SH-SY5Y (cell line): ENCODE results near the gene AFF3.

Experiments used
- GATA2 ChIP-seq: IDR thresholded peaks from 2 replicates; pipeline ENCODE4 v1.6.1; 2011; ENCODE audit warnings: mild to moderate bottlenecking, low read depth, low read length
- GATA3 ChIP-seq: IDR thresholded peaks from 2 replicates; pipeline ENCODE4 v1.6.1; 2011; ENCODE audit warnings: low read depth, mild to moderate bottlenecking, low read length, moderate library complexity

The AFF3 gene

DNA sequence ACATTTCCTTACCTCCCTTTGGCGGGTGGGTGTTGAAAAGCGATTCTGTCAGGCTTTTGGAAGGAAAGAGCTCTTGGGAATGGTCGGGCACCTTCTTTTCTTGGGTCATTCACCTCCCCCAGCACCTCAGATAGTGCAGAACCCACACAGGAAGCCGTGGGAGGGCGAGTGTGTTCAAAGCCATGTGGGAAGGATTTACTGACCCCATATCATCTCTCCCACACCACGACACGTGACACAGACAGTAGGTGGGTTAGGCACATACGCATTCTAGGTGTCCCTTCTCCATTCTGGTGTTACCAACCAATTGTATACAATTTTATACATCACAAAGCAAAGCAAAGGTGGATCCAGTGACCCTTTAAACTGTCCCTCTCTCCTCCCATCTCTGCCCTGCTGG, 388.9 kb downstream of the AFF3 start:
- TF ChIP-seq GATA3 (no peak), GATA2 (no peak)

DNA sequence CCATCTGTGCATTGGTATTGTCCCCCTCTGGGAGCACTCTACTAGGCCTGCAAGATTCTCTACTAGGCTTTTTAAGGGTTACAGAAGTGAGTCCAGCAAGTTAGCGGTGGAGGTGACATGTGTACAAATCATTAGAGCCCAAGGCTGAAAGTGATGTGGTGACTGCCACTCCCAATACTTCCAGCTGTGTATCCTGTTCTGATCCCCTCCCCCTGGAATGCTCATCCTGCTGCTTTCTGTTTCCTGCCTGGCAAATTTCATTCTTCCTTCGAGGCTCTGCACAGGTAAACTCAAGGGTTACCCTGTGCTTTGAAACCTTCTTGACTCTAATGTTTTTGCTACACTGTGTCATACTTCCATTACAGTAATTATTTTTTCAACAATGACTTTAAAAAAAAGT, 394.0 kb downstream of the AFF3 start:
- TF ChIP-seq GATA3 (no peak), GATA2 (no peak)

DNA sequence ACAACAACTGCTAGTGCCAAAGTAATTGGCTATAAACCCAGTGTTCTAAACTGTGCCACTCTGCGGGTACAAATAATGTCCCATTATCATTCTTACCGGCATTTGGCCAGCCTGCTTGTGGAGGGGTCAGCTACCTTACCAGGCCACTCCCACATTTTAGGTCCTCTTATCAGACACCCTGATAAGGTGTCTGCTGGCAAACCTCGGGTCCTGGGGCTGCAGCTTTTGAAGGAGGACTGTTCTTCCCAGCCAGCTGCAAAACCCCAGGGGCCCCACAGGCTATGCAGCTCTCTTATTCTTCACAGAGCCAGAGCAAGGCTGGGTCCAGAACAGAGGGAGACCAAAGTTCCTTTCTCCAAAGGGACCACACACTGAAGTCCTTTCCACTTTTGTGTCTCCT, 394.5 kb downstream of the AFF3 start:
- TF ChIP-seq GATA3 (no peak), GATA2 (no peak)

DNA sequence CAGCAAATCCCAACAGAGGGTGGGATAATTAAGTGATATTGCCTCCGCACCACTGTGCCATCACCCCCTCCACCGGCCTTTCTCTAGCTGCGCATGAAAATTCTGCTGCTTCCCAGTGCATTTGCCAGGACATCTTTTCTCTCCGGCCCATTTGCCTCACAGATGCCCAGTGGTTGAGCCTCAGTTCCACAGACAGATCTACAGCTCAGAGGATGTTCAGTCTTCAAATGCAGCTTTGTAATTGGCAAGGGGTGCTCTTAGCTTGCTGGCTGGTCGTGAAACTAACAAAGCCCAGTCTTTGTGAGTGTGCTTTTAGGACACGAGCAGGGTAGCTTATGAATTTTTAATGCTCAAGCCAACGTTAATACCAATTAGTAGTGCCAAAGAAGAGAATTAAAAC, 399.2 kb downstream of the AFF3 start:
- TF ChIP-seq GATA2 (no peak), GATA3 (no peak)

DNA sequence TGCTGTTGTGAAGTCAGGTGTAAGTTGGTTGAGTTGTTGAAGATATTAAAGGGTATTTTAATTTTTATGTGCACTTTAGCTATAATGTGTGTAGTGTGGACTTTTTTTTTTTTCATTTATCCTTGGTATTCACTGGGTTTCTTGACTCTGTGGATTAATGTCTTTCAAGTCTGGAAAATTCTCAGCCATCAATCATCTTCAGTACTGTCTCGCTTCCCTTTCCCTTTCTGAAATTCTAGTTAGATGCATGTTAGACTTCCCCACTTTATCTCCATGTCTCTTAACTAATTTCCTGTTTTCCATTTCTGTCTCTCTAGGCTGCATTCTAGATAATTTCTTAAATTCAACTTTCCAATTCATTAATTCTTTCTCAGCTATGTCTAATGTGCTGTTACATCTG, 404.9 kb downstream of the AFF3 start:
- TF ChIP-seq GATA3 (no peak), GATA2 (no peak)

DNA sequence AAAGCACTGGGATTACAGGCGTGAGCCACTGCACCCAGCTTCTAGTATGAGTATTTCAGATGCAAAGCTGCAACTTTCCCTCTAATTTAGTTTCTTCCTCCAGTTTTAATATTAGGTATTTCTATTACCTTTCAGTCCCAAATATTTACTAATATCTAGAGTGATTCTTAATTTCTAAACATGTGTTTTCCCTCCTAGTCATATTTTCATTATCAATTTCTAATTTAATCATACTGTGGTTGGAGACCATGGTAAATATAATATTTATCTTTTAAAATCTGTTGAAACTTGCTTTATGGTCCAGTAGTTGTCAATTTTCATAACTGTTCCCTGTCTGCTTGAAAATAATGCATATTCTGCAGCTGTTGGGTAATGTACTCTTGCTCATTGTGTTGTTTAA, 406.6 kb downstream of the AFF3 start:
- TF ChIP-seq GATA3 = no peak
- TF ChIP-seq GATA2 = no peak

DNA sequence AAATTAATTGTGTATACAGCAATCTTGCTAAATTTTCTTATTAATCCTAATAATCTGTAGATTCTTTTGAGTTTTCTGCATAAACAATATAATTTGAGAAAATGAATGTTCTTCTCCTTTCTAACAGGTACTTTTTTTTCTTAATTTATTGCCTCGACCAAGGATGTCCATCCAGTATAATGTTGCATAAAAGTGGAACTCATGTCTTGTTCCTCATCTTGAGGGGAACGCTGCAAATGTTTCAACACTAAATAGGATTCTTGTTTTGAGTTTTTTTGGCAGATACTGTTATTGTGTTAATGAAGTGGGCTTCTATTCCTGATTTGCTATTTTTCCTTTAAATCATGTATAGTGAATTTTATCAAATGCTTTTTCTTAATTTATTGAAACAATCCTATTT, 408.2 kb downstream of the AFF3 start:
- TF ChIP-seq GATA3 = no peak
- no peak for TF ChIP-seq GATA2

DNA sequence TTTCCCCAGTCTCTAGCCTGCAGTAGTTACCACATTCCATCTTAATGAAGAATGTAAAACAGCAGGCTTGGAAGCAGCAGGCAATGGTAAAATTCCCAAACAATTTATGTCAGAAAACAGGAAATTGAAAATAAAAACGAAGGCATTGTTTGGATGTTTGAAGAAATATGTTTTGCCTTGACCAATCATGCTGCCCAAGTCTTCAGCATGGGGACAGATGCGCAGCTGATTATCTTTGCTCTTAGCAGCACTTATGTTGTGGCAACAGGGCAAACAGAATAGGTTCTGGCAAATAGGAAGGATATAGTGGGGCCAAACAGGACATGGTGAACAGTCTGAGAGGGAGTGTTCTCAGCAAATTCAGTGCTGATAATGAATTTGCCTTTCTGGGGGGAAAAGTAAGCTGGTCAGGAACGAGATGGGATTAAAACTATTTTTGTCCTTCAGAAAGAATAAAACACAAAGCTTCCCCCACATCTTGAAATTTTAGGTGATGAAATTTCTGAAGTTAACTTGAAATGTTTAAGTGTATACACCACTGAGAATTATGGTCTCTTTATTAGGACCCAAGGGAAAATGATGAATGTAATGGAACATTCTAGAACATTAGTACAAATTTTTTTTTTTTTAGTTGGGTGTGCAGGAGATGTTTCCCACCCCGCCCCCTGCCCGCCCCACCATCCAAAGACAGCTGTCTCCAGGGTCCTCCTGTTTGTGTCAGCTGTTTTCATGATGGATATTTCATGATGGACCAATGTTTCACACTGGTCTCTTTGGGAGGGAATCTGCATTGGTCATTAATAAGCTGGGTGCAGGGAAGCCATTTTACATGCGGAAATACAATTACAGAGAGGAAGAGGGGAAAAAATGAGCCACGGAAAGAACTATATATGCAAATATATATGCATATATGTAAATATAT, 413.0 kb downstream of the AFF3 start:
- no peak for TF ChIP-seq GATA3
- no peak for TF ChIP-seq GATA2

DNA sequence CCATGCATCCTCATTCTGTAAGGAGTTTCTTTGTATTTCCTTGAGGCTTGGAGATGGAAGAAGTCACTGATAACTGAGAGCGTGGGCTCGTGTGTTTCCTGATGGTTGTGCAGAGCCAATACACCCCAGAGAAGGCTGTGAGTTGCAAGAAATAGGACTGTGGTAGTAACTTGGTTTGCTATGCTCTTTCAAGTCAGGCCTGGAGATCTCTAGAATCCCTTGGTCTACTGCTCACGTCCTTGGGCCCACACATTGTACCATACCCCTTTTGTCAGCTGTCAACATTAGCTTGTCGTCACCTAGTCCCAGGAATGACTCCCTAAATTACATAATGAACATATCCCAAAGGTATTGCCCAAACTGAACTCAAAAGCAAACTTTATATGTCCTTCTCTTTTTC, 414.2 kb downstream of the AFF3 start:
- TF ChIP-seq GATA3 (no peak), GATA2 (no peak)

DNA sequence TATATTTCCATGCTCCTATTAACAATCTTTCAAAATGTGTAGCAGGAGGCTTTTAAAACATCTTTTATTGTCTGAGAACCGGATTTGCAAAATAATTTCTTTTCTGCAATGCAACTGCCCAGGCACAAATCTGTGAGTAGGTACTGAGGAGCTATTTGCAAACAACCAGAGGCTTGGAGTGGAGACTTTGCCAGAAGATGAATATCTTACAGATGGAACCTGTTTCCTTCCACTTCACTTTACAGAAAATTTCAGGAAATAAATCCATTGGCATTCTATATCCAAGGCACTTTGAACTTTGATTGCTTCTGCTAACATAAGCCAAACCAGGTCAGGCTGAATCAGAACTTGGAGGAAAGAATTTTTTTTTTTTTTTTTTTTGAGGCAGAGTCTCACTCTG, 415.2 kb downstream of the AFF3 start:
- TF ChIP-seq GATA3 (no peak), GATA2 (peak; percentile 23; the same call in 1 of the 2 replicates)

DNA sequence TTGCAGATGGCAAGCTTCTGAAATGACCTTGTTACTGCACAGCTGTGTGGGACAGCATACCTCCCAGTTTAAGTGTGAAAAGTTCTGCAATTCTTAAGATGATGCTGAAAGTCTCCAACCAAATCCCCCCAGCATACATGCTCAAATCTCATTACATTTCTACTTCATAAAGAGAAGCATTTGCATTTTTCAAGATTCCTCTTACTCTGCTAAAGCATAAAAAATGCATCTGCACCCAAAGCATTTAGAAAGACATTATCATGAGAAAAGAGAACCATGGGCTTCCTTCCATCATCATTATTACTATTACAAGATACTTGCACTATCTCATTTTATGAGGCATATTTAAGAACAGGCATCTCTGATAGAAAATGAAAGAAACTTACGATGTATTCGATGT, 415.7 kb downstream of the AFF3 start:
- TF ChIP-seq GATA2 = no peak
- no peak for TF ChIP-seq GATA3

DNA sequence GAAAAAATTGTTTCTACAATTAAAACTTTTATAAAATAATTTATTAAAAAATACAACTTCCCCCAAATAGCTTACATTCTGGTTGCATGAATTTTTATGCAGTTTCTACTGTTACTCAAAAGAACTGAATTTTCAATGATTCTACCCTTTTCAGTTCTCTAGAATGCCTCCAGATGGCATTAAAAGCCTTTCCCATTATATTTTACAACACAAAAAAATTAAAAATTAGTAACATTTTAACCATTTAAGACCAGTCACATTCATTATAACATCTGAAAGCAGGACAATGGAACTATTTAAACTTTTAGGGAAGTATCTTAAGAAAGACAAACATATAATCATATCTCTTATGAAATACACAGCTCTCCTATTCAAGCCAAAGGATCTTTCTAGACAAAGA, 416.6 kb downstream of the AFF3 start:
- TF ChIP-seq GATA3 (no peak), GATA2 (no peak)

DNA sequence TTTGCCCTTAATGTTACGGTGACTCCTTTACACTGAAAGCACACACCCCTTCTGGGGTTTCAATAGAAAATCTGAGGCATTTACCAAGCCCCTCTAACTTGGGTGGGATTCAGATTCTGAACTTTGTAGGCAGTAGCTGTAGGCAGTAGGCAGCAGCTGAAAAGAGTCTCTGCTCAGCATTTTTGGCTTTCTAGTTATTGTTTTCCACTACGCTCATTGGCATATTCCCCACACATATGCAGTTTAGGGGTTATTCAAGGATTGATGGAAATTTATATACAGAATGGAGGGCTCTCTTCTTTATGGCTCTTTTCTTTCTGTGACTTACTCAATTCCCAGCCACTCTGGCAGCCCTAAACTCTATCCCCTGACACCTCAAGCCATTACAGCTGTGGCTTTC, 419.9 kb downstream of the AFF3 start:
- TF ChIP-seq GATA3 = no peak
- no peak for TF ChIP-seq GATA2

DNA sequence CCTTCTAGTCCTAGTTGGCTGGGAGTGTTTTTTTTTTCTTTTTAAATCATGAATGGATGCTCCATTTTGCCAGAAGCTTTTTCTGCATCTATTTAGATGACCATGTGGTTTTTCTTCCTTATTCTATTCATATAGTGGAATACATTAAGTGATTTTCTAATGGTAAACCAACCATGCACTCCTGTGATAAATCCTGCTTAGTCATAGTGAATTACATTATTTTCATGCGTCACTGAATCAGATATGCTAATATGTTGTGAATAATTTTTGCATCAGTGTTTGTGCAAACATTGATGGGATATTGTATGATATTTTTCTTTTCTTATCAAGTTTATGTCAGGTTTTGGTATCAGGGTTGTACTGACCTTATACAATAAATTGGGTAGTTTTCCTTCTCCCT, 423.3 kb downstream of the AFF3 start:
- no peak for TF ChIP-seq GATA3
- TF ChIP-seq GATA2 = no peak

DNA sequence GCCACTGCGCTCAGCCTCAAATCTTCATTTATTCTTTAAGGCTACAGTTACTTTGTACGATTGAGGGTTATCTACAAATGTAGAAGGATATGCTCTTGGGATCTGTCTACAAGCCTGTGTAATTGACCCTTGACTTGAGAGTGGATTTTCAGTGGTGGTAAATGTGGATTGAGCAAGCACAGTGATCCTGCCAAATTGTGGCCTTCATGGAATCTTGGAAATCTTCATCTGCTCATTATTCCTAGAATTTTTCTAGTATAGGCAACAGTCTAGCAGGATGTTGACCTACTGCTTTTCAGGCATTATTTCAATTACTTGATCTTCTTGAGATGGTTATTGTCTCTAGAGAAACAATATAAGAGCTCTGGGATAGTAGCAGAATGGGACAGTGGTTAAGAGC, 426.4 kb downstream of the AFF3 start:
- TF ChIP-seq GATA3 = no peak
- TF ChIP-seq GATA2 = no peak
